OCI-LY7 (cell line): ENCODE results near the gene CALM3. TPM values are rescaled to one million over a fixed set of nuclear protein-coding genes. Genes with fewer than 3 reads are reported as not detected.

Experiments used
- BruUV-seq: library from RNA; stranded (reverse); fragments of 400-500 nt; replicated peaks from 2 replicates; lab custom pipeline; 2021; lab: Mats Ljungman, UMichigan
- CTCF ChIA-PET: fragments of 300-600 bp; sonication (Branson Sonifier 250); formaldehyde crosslinking; loops from one replicate; lab custom pipeline; 2022; ENCODE audit warnings: antibody characterized with exemption; ENCODE audit not compliant: unreplicated experiment; lab: Charles Lee
- POLR2A ChIA-PET: fragments of 300-600 bp; sonication (Branson Sonifier 250); formaldehyde crosslinking; loops from one replicate; lab custom pipeline; 2022; ENCODE audit warnings: antibody characterized with exemption; lab: Charles Lee
- DNase-seq: peaks from one replicate; pipeline ENCODE4 v3.0.0-alpha.2; 2015; ENCODE audit warnings: low spot score
- H2AFZ ChIP-seq: fragments of 200-600 bp; sonication (generic), shearing (Covaris generic); 2 replicates; pipeline ENCODE4 v1.6.1; 2014; ENCODE audit warnings: mild to moderate bottlenecking, antibody characterized with exemption, low read length, moderate library complexity
- H3K27ac ChIP-seq: fragments of 200-600 bp; sonication (generic); 2 replicates; pipeline ENCODE4 v1.5.1; 2014; ENCODE audit warnings: mixed run types, low read depth, mild to moderate bottlenecking, moderate library complexity, low read length, inconsistent platforms; ENCODE audit not compliant: poor library complexity, severe bottlenecking
- H3K36me3 ChIP-seq: fragments of 200-600 bp; sonication (generic); 2 replicates; pipeline ENCODE4 v1.6.1; 2014; ENCODE audit warnings: mild to moderate bottlenecking, antibody characterized with exemption, low read length, moderate library complexity, mixed read lengths; ENCODE audit not compliant: insufficient read depth
- H3K4me1 ChIP-seq: fragments of 200-600 bp; sonication (generic); 2 replicates; pipeline ENCODE4 v1.5.1; 2014; ENCODE audit warnings: mild to moderate bottlenecking, low read length; ENCODE audit not compliant: insufficient read depth, poor library complexity, severe bottlenecking
- H3K4me2 ChIP-seq: fragments of 200-600 bp; sonication (generic); 2 replicates; pipeline ENCODE4 v1.6.1; 2014; ENCODE audit warnings: mild to moderate bottlenecking, low read length
- H3K4me3 ChIP-seq: fragments of 200-600 bp; sonication (generic); 2 replicates; pipeline ENCODE4 v1.5.1; 2014; ENCODE audit warnings: mild to moderate bottlenecking, low read depth, low read length; ENCODE audit not compliant: poor library complexity, severe bottlenecking
- H3K79me2 ChIP-seq: fragments of 200-600 bp; sonication (generic); 2 replicates; pipeline ENCODE4 v1.6.1; 2016; ENCODE audit warnings: low read depth, mild to moderate bottlenecking, low read length, moderate library complexity, mixed read lengths; ENCODE audit not compliant: insufficient read depth
- H3K9me2 ChIP-seq: fragments of 200-600 bp; sonication (generic); 2 replicates; pipeline ENCODE4 v1.6.1; 2016; ENCODE audit warnings: mild to moderate bottlenecking, low read length, mixed read lengths; ENCODE audit not compliant: insufficient read depth
- H3K9me3 ChIP-seq: fragments of 200-600 bp; sonication (generic); 2 replicates; pipeline ENCODE4 v1.6.1; 2014; ENCODE audit warnings: mild to moderate bottlenecking, mixed run types, low read length, mixed read lengths
- H4K20me1 ChIP-seq: fragments of 200-600 bp; sonication (generic); 2 replicates; pipeline ENCODE4 v1.6.1; 2014; ENCODE audit warnings: mild to moderate bottlenecking, antibody characterized with exemption, low read length, moderate library complexity, mixed read lengths; ENCODE audit not compliant: insufficient read depth
- CTCF ChIP-seq: fragments of 200-600 bp; sonication (generic); conservative IDR thresholded peaks from 2 replicates; pipeline ENCODE4 v1.5.1; 2014; ENCODE audit warnings: mild to moderate bottlenecking, antibody characterized with exemption, low read length, moderate library complexity, mixed read lengths
- EZH2phosphoT487 ChIP-seq: fragments of 200-600 bp; sonication (generic); IDR thresholded peaks from 2 replicates; pipeline ENCODE4 v1.6.1; 2018; ENCODE audit warnings: low read depth, borderline replicate concordance, mild to moderate bottlenecking, mixed run types, antibody characterized with exemption, low read length, moderate library complexity, mixed read lengths
- intact Hi-C: fragments of 100-400 bp; cut with micrococcal nuclease; formaldehyde crosslinking; loops from one replicate; pipeline ENCODE4 v1.10.0; 2022; ENCODE audit not compliant: unreplicated experiment
- total RNA-seq, 2 experiments: library from RNA; depleted of rRNA in 1 of 2; stranded (reverse); fragments of >200 nt in 1 of 2; shearing (Covaris generic) in 1 of 2; gene quantifications; 2 replicates each; pipeline ENCODE4 v1.2.3, GENCODE V29; 2014 to 2022

Gene CALM3
- total RNA-seq, 2 experiments from 2014 or later, result 175 to 198 TPM

- TF ChIP-seq CTCF, result no peak
- TF ChIP-seq EZH2phosphoT487, result no peak
- POLR2A ChIA-PET, result no interaction called here
Measured at GRCh38 chr19:46656541-46656940, 55.4 kb downstream of the CALM3 start.

GRCh38 chr19:46659151-46660007, 58.2 kb downstream of the CALM3 start:
- H3K4me1 ChIP-seq, result peaks cover 29% of the 10 kb centered on the region
- no TSS peak for BruUV-seq
- H2AFZ ChIP-seq, result no peak overlapping the region
- peak overlapping the region; percentile 76; the same call in 1 of the 2 replicates for H3K4me2 ChIP-seq
- no peaks in the 10 kb centered on the region for H3K9me2 ChIP-seq
- no peaks in the 10 kb centered on the region for H3K36me3 ChIP-seq
- H4K20me1 ChIP-seq, result 0 out of 2 replicates have a peak, but pooled peaks cover 3% of the 10 kb centered on the region
- no peak overlapping the region for H3K4me3 ChIP-seq
- H3K79me2 ChIP-seq, result no peaks in the 10 kb centered on the region
- no peak for DNase-seq
- TF ChIP-seq EZH2phosphoT487, result no peak
- TF ChIP-seq CTCF, result no peak
- ChIA-PET CTCF (interaction anchor here (0.6 to 0.7 kb wide), 4 partner anchors 12 to 227 kb away, joined by 3 to 12 read pairs (median 6); no protein-coding TSS in a partner anchor), POLR2A (no interaction called here)
- intact Hi-C loops, result no loop called here
- H3K9me3 ChIP-seq, result no peaks in the 10 kb centered on the region
- no peak overlapping the region for H3K27ac ChIP-seq

More at GRCh38 chr19:46656541-46656940, 55.4 kb downstream of the CALM3 start:
- H3K79me2 ChIP-seq, result no peaks in the 10 kb centered on the region
- no peak overlapping the region for H3K27ac ChIP-seq
- BruUV-seq, result no TSS peak
- H3K9me3 ChIP-seq, result no peaks in the 10 kb centered on the region
- H3K4me1 ChIP-seq, result peaks cover 21% of the 10 kb centered on the region
- no peak overlapping the region for H3K4me2 ChIP-seq
- CTCF ChIA-PET, result no interaction called here
- H3K36me3 ChIP-seq, result no peaks in the 10 kb centered on the region
- DNase-seq, result no peak
- 0 out of 2 replicates have a peak, but pooled peaks cover under 1% of the 10 kb centered on the region for H4K20me1 ChIP-seq
- H2AFZ ChIP-seq, result no peak overlapping the region
- no peaks in the 10 kb centered on the region for H3K9me2 ChIP-seq
- intact Hi-C loops, result no loop called here
- H3K4me3 ChIP-seq, result no peak overlapping the region

- Histone ChIP-seq H3K27ac (no peak overlapping the region), H2AFZ (no peak overlapping the region), H3K9me3 (no peaks in the 10 kb centered on the region), H3K4me2 (peak overlapping the region; percentile 76), H4K20me1 (0 out of 2 replicates have a peak, but pooled peaks cover 3% of the 10 kb centered on the region), H3K36me3 (no peaks in the 10 kb centered on the region), H3K79me2 (no peaks in the 10 kb centered on the region), H3K9me2 (no peaks in the 10 kb centered on the region), H3K4me3 (peak overlapping the region; percentile 62), H3K4me1 (peaks cover 29% of the 10 kb centered on the region)
- ChIA-PET CTCF (no interaction called here), POLR2A (no interaction called here)
- no TSS peak for BruUV-seq
- intact Hi-C loops, result no loop called here
- no peak for DNase-seq
- no peak for TF ChIP-seq CTCF
- TF ChIP-seq EZH2phosphoT487, result no peak
Measured at GRCh38 chr19:46660008-46660517, 58.9 kb downstream of the CALM3 start.
